GM20000 (cell line): ENCODE measurements around the gene BICD2.

Source experiments
- DNase-seq: peaks from one replicate; pipeline ENCODE4 v3.0.0; 2012; ENCODE audit warnings: low spot score
- CTCF ChIP-seq: IDR thresholded peaks from 2 replicates; pipeline ENCODE4 v1.5.1; 2012; ENCODE audit warnings: mild to moderate bottlenecking, control low read depth; ENCODE audit errors: extremely low read depth, missing control alignments

Gene BICD2

DNA sequence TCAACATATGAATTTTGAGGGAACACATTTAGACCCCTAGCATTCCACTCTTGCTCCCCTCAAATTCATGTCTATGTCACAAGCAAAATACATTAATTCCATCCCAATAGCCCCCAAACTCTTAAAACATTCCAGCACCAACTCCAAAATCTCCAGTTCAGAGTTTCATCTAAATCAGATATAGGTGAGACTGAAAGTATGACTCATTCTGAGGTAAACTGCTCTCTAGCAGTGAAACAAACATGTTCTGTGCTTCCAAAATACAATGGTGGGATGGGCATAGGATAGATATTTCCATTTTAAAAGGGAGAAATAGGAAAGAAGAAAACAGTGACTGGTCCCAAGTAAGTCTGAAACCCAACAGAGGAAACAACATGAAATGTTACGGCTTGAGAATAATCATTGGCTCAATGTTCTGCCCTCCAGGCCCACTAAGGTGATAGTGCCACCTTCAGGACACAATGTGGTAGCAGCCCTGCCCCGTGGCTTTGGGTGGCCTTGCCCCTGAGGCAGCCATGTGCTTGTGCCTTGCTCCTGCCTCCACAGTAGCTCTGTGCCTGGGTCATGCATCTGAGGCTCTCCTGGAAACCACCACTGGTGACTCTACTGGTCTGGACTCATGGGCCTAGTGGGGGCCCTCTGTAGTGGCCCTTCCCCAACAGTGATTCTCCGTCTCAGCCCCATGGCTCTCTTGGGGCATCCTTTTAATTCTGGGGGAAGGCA is 58.3 kb downstream of the BICD2 start:
- DNase-seq: peak; percentile 53
- TF ChIP-seq CTCF: peak; percentile 63

DNA sequence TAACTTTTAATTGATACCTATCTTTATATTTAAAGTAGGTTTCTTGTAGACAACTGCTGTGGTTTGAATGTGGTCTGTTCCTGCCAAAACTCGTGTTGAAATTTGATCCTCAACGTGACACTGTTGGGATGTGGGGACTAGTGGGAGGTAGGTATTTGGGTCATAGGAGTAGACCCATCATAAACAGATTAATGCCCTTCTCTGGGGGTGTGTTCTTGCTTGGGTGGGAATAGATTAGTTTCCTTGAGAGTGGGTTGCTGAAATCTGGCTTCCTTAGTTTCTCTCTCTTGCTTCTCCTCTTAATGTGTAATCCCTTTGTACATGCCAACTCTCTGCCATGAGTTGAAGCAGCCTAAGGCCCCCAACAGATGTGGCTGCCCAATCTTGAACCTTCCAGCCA is 60.1 kb downstream of the BICD2 start:
- no peak for DNase-seq
- no peak for TF ChIP-seq CTCF

DNA sequence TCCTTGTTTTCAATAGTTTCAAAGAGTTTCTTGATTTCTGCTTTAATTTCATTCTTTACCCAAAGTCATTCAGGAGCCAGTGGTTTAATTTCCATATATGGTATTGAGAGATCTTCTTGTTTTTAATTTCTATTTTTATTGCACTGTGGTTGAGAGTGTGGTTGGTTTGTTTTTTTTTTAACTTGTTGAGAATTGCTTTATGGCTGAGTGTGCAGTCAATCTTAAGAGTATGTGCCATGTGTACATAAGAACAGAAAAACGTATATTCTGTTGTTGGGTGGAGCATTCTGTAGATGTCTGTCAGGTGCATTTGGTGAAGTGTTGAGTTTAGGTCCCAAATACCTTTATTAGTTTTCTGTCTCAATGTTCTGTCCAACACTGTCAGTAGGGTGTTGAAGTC is 68.0 kb downstream of the BICD2 start:
- DNase-seq: no peak
- TF ChIP-seq CTCF: no peak

GRCh38 chr9:92686954-92687353 is 77.7 kb downstream of the BICD2 start:
- no peak for DNase-seq
- TF ChIP-seq CTCF: no peak

DNA sequence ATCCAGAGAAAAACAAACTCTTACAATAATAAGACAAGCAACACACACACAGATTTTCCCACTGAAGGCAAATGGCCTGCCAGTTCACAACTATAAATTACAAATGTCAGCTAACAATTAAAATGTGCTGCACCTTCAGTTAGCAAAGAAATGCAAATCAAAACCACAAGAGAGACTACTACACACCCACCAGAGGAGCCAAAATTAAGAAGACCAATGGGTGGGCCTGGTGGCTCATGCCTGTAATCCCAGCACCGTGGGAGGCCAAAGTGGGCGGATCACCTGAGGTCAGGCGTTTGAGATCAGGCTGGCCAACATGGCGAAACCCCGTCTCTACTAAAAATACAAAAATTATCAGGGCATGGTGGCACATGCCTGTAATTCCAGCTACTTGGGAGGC is 79.6 kb downstream of the BICD2 start:
- DNase-seq: no peak
- no peak for TF ChIP-seq CTCF

GRCh38 chr9:92682269-92682668 is 82.4 kb downstream of the BICD2 start:
- no peak for DNase-seq
- no peak for TF ChIP-seq CTCF

DNA sequence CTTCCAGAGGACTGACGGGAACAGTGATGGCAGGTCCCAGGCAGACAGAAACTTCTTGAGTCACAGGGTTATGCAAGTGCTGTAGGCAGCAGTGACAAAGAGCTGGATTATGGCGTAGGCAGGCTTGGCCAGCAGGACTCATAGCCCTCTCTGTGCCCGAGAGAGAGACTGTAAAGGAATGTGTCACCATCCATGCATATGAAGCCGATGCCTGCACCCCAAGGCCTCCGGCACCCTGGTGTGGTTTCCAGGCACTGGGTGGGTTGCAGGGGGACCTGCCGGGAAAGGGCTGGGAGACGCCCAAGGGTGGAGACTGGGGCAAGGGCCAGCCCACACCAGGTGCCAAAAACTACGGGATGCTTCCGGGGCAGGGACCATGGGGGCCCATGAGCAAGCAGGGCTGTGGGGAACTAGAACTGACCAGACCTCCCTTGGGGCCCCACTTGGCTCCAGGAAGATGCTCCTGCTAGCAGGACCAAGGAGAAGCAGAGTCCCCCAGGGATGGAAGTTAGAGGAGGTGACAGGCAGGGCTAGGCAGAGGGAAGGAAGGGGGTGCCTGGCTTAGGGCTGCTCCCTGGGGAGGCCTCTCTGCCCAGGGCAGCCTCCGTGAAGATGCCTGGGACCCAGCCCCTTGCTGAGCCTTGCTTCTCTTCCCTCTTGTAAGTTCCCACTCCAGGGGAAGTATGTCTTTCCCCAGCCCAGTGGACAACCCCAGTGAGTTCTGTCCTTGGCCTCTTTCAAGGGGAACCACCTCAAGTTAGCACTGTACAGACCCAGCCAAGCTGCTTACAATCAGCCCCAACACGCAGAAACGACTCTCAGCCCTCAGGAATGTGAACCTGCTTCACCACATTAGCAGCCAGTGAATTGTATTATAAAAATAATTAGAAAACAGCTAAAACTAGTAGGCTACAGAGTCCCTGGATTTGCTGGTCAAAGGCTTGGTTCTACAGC is 84.2 kb downstream of the BICD2 start:
- DNase-seq: no peak
- no peak for TF ChIP-seq CTCF
